SU-DHL-6 (cell line): ENCODE results near the gene STK32B.
"Not testable (repeated sequence)": the region's sequence is repeated elsewhere in the genome, so short reads cannot be mapped to it uniquely, and the experiment has no call there.

Experiments
- H2AFZ ChIP-seq: fragments of 200-600 bp; sonication (generic); 2 replicates; pipeline ENCODE4 v1.6.1; 2014; ENCODE audit warnings: low read depth, mild to moderate bottlenecking, moderate library complexity, mixed read lengths, antibody characterized with exemption, low read length; ENCODE audit not compliant: severe bottlenecking
- H3F3A ChIP-seq: fragments of 200-600 bp; shearing (Covaris generic); 2 replicates; pipeline ENCODE4 v1.6.0; 2016; ENCODE audit warnings: antibody characterized with exemption, mild to moderate bottlenecking; ENCODE audit not compliant: insufficient read depth
- H3K27ac ChIP-seq: fragments of 200-600 bp; sonication (generic); 2 replicates; pipeline ENCODE4 v1.5.1; 2016; ENCODE audit warnings: low read depth, mild to moderate bottlenecking, low read length, moderate library complexity, mixed read lengths
- H3K27me3 ChIP-seq: fragments of 200-600 bp; sonication (generic), shearing (Covaris generic); 2 replicates; pipeline ENCODE4 v1.6.0; 2014; ENCODE audit warnings: mild to moderate bottlenecking, low read length
- H3K36me3 ChIP-seq: fragments of 200-600 bp; sonication (generic); 2 replicates; pipeline ENCODE4 v1.6.1; 2014; ENCODE audit warnings: mild to moderate bottlenecking, low read length, mixed read lengths
- H3K4me2 ChIP-seq: fragments of 300-600, 200-600 bp; shearing (Covaris generic), sonication (generic); 2 replicates; pipeline ENCODE4 v1.6.0; 2014; ENCODE audit warnings: low read length, low read depth, mild to moderate bottlenecking; ENCODE audit not compliant: poor library complexity, severe bottlenecking
- H3K4me3 ChIP-seq: fragments of 200-600 bp; sonication (generic); 2 replicates; pipeline ENCODE4 v1.5.1; 2014; ENCODE audit warnings: antibody characterized with exemption, low read length, mild to moderate bottlenecking, mixed read lengths; ENCODE audit not compliant: insufficient read depth, poor library complexity, severe bottlenecking
- H3K79me2 ChIP-seq: fragments of 200-600 bp; sonication (generic); 2 replicates; pipeline ENCODE4 v1.6.1; 2014; ENCODE audit warnings: mild to moderate bottlenecking, low read length, moderate library complexity; ENCODE audit not compliant: insufficient read depth
- H3K9ac ChIP-seq: fragments of 200-600 bp; sonication (generic); 2 replicates; pipeline ENCODE4 v1.7.0; 2014; ENCODE audit warnings: mild to moderate bottlenecking, low read length
- H3K9me2 ChIP-seq: fragments of 200-600 bp; sonication (generic); replicated peaks from 2 replicates; pipeline ENCODE4 v1.6.1; 2014; ENCODE audit warnings: low read length; ENCODE audit not compliant: insufficient read depth
- H3K9me3 ChIP-seq: fragments of 200-600 bp; sonication (generic); 2 replicates; pipeline ENCODE4 v1.6.1; 2014; ENCODE audit warnings: low read length, mixed read lengths; ENCODE audit not compliant: insufficient read depth
- H4K20me1 ChIP-seq: fragments of 200-600 bp; sonication (generic); 2 replicates; pipeline ENCODE4 v1.6.1; 2014; ENCODE audit warnings: low read depth, mild to moderate bottlenecking, antibody characterized with exemption, low read length, moderate library complexity, mixed read lengths
- EZH2phosphoT487 ChIP-seq: fragments of 200-600 bp; sonication (generic), shearing (Covaris generic); conservative IDR thresholded peaks from 2 replicates; pipeline ENCODE4 v1.6.1; 2018; ENCODE audit warnings: mild to moderate bottlenecking, antibody characterized with exemption, low read length, moderate library complexity, mixed read lengths
- TF ChIP-seq, protein P1 (sequence below): fragments of 200-600 bp; sonication (generic); IDR thresholded peaks from one replicate; pipeline ENCODE4 v1.5.1; 2017; ENCODE audit warnings: antibody characterized with exemption, mild to moderate bottlenecking, low read length, moderate library complexity; ENCODE audit not compliant: insufficient read depth, poor library complexity, severe bottlenecking

The STK32B gene

DNA sequence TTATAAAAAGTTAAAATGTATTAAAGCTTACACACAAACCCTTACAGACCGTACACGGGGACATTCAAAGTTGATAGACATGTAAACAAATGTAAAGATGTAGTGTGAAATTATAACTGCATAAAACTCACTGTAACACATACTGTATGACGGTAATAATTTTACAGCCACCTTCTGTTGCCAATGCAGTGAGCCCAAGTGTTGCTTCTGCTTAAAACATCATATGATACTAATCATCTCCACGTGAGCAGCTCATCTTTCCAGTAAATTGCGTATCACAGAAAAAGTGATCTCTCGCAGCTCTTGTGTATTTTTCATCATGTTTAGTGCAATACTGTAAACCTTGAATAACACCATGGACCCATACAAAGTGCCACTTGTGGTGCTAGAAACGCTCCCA is 233.2 kb downstream of the STK32B start:
- no peak overlapping the region for H3K27ac ChIP-seq
- no peak overlapping the region for H2AFZ ChIP-seq
- H3K9ac ChIP-seq: no peak overlapping the region
- H3F3A ChIP-seq: no peaks in the 10 kb centered on the region
- H3K4me2 ChIP-seq: no peak overlapping the region
- H3K36me3 ChIP-seq: no peaks in the 10 kb centered on the region
- TF ChIP-seq, protein P1, sequence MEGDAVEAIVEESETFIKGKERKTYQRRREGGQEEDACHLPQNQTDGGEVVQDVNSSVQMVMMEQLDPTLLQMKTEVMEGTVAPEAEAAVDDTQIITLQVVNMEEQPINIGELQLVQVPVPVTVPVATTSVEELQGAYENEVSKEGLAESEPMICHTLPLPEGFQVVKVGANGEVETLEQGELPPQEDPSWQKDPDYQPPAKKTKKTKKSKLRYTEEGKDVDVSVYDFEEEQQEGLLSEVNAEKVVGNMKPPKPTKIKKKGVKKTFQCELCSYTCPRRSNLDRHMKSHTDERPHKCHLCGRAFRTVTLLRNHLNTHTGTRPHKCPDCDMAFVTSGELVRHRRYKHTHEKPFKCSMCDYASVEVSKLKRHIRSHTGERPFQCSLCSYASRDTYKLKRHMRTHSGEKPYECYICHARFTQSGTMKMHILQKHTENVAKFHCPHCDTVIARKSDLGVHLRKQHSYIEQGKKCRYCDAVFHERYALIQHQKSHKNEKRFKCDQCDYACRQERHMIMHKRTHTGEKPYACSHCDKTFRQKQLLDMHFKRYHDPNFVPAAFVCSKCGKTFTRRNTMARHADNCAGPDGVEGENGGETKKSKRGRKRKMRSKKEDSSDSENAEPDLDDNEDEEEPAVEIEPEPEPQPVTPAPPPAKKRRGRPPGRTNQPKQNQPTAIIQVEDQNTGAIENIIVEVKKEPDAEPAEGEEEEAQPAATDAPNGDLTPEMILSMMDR: no peak
- no peak for TF ChIP-seq EZH2phosphoT487
- H3K4me3 ChIP-seq: no peak overlapping the region
- H3K79me2 ChIP-seq: no peaks in the 10 kb centered on the region
- H3K9me3 ChIP-seq: no peaks in the 10 kb centered on the region
- no peaks in the 10 kb centered on the region for H3K9me2 ChIP-seq
- H4K20me1 ChIP-seq: no peaks in the 10 kb centered on the region
- H3K27me3 ChIP-seq: no peaks in the 10 kb centered on the region

DNA sequence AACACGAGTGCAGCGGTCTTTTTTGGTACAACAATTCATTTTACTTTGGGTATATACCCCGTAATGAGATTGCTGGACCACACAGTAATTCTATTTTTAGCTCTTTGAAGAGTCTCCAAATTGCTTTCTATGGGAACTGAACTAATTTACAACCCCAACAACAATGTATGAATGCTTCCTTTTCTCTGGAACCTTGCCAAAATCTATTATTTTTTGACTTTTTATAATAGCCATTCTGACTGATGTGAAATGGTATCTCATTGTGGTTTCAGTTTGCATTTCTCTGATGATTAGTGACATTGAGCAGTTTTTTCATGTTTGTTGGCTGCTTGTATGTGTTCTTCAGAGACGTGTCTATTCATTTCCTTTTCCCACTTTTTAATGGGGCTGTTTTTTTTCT is 240.8 kb downstream of the STK32B start:
- Histone ChIP-seq H3F3A (no peaks in the 10 kb centered on the region), H2AFZ (no peak overlapping the region), H3K27ac (no peak overlapping the region), H3K4me2 (no peak overlapping the region), H3K9me3 (no peaks in the 10 kb centered on the region), H3K4me3 (no peak overlapping the region), H3K36me3 (no peaks in the 10 kb centered on the region), H3K79me2 (no peaks in the 10 kb centered on the region), H3K9me2 (no peaks in the 10 kb centered on the region), H3K27me3 (no peaks in the 10 kb centered on the region), H3K9ac (no peak overlapping the region), H4K20me1 (no peaks in the 10 kb centered on the region)
- no peak for TF ChIP-seq EZH2phosphoT487

DNA sequence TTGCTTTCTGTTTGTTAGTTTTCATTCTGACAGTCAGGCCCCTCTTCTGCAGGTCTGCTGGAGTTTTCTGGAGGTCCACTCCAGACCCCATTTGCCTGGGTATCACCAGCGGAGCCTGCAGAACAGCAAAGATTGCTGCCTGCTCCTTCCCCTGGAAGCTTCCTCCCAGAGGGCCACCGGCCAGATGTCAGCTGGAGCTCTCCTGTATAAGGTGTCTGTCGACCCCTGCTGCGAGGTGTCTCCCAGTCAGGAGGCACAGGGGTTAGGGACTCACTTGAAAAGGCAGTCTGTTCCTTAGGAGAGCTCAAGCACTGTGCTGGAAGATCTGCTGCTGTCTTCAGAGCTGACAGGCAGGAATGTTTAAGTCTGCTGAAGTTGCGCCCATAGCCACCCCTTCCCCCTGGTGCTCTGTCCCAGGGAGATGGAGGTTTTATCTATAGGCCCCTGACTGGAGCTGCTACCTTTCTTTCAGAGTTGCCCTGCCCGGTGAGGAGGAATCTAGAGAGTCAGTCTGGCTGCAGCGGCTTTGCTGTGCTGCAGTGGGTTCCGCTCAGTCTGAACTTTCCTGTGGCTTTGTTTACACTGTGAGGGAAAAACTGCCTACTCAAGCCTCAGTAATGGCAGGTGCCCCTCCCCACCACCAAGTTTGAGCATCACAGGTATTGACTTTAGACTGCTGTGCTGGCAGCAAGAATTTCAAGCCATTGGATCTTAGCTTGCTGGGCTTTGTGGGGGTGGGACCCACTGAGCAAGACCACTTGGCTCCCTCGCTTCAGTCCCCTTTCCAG is 246.9 kb downstream of the STK32B start:
- not testable (repeated sequence) for H3K9me2 ChIP-seq, H3K79me2 ChIP-seq, H3K4me2 ChIP-seq, H2AFZ ChIP-seq, H3K27me3 ChIP-seq, H3K27ac ChIP-seq, H3K9me3 ChIP-seq, H3F3A ChIP-seq, H3K9ac ChIP-seq, H3K4me3 ChIP-seq, H4K20me1 ChIP-seq, H3K36me3 ChIP-seq

DNA sequence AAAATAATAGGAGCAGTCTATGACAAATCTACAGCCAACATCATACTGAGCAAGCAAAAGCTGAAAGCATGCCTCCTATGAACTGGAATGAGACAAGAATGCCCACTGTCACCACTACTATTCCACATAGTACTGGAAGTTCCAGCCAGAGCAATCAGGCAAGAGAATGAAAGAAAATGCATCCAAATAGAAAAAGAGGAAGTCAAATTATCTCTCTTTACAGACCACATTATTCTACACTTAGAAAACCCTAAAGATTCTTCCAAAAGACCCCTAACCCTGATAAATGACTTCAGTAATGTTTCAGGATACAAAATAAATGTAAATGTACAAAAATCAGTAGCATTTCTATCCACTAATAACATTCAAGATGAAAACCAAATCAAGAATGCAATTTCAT is 249.0 kb downstream of the STK32B start:
- no peak for TF ChIP-seq EZH2phosphoT487
- TF ChIP-seq, protein P1: no peak
- Histone ChIP-seq H3K27me3 (no peaks in the 10 kb centered on the region), H3K9me3 (no peaks in the 10 kb centered on the region), H2AFZ (no peak overlapping the region), H4K20me1 (no peaks in the 10 kb centered on the region), H3K27ac (no peak overlapping the region), H3K9me2 (no peaks in the 10 kb centered on the region), H3F3A (no peaks in the 10 kb centered on the region), H3K4me3 (no peak overlapping the region), H3K79me2 (no peaks in the 10 kb centered on the region), H3K9ac (no peak overlapping the region), H3K4me2 (no peak overlapping the region), H3K36me3 (no peaks in the 10 kb centered on the region)
